Ecto neural progenitor cell (in vitro differentiated cells): ENCODE data around the gene ARL4C.

Source experiments
- DNase-seq: peaks from one replicate; pipeline ENCODE4 v3.0.0-alpha.2; 2018; ENCODE audit warnings: low spot score

Gene ARL4C

DNA sequence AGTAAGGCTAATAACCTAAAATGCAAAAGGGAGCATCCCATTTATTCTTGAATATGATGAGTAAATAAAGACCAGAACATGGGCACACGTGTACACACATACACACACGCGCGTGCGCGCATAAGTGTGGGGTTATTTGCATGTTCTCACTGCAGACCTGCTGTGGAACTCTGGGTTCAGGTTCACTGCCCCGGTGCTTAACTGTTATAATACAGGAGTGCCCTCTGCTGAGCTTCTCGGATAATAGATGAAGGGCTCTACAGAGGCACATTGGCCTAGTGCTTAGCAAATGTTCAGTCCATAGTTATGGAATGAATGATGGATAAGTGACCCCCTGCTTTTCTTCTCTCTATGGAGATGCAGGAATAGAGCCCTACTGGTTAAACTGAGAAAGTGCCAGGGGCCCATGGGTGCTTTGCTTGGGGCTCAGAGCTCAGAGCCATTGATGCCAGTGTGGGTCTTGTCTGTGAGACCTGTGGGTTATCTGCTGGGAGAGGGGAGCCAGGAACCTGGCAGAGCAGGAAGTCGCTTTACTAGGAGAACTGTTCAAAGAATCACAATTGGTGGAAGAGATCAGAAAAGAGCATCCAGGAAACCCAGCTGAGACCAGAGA lies 3.6 kb upstream of the ARL4C start:
- DNase-seq = no peak

- DNase-seq = no peak
Observed at GRCh38 chr2:234497594-234498235, 834 bp upstream of the ARL4C start.

DNA sequence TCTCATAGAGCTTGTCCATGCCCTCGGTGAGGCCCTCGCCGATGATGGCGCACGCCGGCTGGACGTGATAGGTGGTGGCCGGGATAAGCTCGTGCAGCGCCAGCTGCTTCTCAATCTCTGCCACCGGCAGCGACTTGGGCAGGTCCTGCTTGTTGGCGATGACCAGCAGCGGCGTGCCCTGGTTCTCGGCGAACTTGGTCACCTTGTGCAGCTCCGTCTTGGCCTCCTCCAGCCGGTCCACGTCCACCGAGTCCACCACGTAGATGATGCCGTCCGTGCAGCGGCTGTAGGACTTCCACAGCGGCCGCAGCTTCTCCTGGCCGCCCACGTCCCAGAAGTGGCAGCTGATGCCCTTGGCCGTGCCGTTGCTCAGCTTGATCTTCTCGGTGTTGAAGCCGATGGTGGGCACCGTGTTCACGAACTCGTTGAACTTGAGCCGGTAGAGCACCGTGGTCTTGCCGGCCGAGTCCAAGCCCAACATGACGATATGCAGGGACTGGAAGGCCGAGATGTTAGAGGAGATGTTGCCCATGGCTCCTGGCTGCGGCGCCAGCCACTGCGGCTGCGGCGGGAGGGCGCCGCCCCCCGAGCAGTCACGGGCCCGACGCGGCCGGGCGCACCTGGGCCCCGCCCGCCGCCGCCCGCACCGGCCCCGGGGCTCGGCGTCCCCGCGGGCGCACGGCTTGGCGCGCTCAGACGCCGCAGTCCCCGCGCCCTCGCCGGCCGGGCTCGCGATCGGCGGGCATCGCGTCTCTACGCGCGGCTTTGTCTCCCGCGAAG lies 636 bp downstream of the ARL4C start:
- peak; percentile 65 for DNase-seq

DNA sequence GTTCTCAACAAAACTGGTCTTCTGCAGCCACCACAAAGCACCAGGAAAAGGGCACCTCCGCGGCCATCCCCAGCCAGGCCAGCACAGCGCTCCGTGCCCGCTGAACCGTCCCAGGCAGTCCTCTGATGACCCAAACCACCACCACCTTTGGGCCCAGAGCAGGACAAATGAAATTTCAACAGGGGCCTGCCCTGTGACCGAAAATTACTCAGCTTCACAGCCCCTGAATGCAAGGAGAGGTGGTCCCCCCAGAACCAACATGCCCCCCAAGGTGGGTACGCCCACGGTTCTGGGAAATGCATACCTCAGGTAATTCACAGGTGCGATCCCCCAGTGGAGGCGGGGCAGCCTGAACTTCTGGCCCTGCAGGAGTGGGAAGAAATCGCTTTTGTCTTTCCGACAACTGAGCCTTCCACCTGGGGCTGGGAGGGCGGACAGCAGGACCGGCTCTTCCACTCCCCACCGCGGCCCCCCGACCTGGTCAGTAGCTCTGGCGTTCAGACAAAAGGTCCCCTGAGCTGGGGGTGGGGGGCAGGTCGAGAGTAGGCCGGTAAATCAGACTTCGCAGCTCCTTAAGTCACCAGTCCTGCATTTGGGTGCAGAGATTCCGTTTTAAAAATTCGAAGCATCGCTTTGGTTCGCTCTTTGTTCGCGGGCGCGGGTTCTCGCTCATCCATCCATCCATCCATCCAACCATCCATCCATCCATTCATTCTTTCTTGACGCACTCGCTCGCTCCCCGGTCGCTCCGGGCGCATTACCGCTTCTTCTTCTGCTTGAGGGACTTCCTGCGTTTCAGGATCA lies 1.4 kb downstream of the ARL4C start:
- DNase-seq = peak; percentile 56

DNA sequence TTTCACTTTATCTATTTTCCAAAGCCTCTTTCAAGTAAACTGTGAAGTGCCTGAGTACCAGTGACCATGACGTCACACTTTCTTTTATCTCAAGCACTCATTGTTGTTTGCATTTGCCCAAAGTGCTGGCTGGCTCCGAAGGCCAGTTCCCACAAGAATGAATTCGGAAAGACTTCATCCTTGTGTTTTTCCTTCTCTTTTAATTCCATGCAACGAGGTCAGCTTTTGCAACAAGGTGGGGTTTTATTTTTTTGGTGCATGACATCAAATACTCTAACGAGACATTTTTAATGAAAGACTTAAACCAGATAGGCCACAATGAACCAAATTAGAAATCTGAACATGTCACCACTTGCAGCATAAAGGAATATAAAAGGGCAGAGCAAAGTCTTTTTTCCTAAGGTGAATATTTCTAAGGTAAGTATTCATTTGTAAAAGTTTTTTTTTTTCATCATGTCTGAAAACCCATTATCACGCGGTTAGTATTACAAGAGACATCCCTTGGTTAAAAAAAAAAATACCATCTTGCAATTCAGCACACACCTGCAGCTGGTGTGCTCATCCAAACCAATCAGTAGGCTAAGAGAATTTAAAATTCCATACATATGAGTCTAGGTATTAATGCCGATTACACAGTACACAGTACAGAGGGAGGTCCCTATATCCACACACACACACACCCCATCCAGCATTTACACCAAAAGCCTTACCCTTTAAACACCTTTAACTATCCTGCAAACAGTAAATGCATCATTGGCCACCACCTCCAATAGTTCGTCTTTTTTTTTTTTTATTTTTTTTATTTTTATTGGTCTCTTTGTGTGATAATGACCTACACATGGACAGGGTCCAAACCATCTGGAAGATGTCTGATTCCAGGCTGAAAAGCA lies 2.3 kb downstream of the ARL4C start:
- DNase-seq = no peak

- no peak for DNase-seq
Observed at GRCh38 chr2:234493796-234494195, 3.1 kb downstream of the ARL4C start.

DNA sequence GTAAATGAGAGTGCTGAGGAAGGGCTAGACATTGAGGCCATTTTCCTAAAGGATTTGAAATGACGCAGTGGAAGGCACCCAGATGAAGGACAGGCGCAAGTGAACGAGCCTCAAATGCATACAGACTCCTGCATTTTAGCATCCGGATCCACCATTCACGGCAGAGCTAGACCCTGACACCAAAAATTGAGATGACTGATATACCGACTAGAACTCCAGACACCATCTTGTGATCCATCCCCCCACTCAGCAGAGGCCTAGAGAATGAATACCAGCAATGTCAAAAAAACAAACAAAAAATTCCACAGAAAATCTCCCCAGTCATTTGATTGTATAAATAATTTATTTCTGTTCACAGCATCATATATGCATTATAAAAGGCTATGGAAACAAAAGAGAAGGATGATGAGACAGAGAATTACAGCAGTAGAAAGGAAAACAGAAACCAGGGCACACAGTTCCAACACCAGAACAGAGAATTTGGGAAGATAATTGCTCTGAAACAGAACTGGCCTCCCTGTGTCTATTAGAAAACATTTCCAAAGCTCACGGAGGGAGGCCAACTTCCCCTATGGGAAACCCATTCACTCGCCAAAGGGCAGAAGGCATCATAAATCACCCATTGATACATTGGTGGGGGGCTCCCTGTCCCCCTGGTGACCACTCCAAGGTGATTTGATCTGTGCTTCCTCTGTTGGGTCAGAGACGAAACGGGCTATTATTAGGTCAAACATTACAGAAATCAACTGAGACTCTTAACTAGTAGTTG lies 4.0 kb downstream of the ARL4C start:
- no peak for DNase-seq

DNA sequence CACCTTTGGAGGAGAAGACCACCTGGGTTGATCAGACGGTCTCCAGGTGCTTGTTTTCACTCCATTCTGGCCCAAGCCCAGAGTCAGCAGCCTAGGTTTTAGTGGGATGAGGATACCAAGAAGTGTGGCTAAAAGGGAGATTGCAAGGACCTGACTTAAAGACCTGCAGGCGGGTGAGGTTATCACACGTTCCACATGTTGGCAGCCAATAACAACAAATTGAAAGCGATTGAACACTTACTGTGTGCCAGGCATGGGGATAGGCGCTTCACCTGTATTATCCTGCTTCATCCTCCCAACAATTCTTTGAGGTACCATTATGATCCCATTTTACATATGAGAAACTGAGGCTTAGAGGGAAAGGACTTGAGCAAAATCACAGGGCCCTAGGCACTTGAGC lies 5.0 kb downstream of the ARL4C start:
- no peak for DNase-seq

- no peak for DNase-seq
Observed at GRCh38 chr2:234491281-234491680, 5.6 kb downstream of the ARL4C start.

- no peak for DNase-seq
Observed at GRCh38 chr2:234490271-234491091, 6.4 kb downstream of the ARL4C start.

DNA sequence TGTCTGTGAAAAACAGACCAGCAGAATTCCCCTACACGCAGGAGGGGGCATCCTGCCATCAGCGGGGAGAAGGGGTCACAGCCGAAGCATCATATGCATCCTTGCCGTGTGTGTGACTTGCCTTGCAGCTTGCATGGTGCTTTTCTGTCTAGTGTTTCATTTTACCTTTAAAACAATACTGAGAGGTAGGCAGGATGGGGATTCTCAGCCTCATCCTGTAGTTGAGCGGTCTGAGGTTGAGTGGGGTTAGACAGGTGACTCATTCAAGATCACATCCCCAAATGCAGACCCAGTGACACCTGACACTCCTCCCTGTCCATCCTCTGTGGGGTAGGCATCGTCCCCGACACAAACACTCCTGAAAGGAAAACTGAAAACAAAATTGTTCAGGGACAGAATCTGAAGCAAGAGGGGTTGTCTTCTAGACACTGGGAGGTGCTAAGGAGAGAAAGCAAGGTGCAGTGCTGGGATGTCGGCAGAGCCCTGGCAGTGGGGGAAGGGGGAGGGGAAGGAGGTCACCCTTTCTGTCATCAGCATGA lies 7.9 kb downstream of the ARL4C start:
- DNase-seq = no peak

DNA sequence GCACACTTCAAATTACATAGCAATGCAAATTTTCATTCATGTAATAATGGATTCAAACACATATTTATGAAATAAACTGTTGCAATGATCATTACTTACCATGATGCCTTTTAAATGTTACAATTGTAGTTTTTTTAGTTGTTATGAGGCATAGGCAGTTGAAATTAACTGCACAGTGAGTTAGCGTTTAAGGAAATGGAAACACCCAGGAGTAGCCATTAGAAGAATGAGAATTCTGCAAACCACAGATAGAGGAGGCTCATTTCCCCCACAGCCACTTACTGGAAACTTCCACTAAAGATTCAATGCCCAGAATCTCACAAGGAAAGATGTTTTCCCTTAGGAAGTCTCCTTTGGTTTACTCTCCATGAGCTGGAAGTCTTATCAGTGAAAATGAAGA lies 8.4 kb downstream of the ARL4C start:
- no peak for DNase-seq

DNA sequence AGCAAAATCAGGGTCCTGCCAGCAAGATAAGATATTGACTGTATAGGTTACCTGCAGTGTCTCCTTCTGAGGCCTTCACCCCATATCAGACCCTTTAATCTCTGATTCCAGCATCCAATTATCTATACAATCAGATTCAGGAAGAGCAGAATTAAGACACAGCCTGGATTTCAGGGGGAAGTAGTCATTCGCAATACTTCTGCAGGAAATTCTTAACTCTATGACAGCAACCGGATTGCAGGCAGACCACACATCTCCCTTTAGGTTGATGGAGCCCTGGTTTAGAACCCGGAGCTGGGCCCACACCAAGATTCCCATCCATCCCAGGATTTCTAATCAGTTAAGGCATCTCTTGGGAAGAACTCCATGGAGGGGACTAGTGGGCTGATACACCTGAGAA lies 9.5 kb downstream of the ARL4C start:
- no peak for DNase-seq

DNA sequence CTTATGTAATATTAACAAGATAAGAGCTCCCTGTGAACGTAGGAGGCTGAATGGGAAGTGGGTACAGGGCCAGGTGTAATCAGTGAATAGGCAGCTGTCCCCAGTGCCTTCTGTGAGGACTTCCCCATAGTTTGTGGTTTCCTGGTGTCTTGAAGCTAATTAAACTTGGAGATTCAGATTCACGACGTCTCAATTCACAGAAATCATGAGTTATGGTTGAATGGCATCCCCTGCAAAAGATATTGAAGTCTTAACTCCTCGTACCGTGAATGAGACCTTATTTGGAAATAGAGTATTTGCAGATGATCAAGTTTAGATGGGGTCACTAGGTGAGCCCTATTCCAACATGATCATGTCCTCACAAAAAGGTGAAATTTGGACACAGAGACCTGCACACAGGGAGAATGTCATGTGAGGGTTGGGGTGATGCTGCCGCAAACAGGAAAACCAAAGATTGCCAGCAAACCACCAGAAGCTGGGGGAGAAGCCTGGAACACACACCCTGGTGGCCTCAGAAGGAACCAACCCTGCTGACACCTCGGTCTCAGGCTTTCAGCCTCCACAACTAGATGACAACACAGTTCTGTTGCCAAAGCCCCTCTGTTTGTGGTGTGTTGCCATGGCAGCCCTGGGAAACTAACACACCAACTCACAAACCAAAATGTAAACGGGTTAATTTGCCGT lies 13.2 kb downstream of the ARL4C start:
- no peak for DNase-seq

- no peak for DNase-seq
Observed at GRCh38 chr2:234481301-234481700, 15.6 kb downstream of the ARL4C start.

DNA sequence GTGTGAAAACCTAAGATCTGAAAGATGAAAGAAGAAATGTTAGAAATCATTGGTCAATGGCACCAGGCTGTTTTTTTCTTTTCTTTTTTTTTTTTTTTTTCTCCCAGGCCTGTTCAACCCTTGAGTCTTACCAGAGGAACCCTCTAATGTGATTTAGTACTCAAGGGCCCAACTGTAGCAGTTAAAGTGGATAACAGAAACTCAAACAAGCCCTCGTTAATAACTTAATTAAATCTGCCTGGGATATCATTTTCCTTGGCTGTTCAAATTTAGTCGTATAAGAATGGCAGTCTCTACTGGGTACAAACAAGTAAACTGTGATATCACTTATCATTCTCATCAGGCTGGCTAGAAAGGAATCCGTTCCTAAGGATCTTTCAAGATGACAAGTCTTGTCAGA lies 16.5 kb downstream of the ARL4C start:
- DNase-seq = no peak

DNA sequence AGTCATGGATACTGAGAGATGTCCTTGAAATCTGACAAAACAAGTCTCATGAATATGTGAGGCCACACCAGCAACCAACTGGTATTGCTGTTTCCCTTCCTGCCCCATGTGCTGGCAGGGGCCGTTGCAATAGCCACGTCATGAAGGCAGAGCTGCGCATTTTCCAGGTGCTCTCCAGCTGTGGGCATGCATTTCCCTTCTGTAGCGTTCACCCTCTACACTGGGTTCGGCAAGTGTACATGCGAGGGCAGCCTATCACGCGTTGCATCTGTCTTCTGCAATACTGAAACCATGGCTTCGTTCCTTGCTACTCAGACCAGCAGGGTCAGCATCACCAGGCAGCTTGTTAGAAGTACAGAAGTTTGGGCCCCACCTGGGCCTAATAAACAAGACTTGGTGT lies 17.4 kb downstream of the ARL4C start:
- no peak for DNase-seq

- DNase-seq = no peak
Observed at GRCh38 chr2:234478121-234478858, 18.6 kb downstream of the ARL4C start.
